ENCODE data around the gene PPP1R9B.
A peak's percentile ranks its signal among the peaks of the same experiment; 100 is the strongest.

Gene PPP1R9B

GRCh38 chr17:50141745-50142110 lies 8.7 kb downstream of the PPP1R9B start:
- no peak for DNase-seq (ENCODE audit: low read depth in 2 of 2)

- no peak for DNase-seq (ENCODE audit: low read depth in 2 of 2)
These were observed 9.3 kb downstream of the PPP1R9B start for GRCh38 chr17:50141026-50141744.

GRCh38 chr17:50139950-50140885 lies 10.3 kb downstream of the PPP1R9B start:
- DNase-seq (ENCODE audit: low read depth in 2 of 2), result peak; percentile 57 to 60

DNA sequence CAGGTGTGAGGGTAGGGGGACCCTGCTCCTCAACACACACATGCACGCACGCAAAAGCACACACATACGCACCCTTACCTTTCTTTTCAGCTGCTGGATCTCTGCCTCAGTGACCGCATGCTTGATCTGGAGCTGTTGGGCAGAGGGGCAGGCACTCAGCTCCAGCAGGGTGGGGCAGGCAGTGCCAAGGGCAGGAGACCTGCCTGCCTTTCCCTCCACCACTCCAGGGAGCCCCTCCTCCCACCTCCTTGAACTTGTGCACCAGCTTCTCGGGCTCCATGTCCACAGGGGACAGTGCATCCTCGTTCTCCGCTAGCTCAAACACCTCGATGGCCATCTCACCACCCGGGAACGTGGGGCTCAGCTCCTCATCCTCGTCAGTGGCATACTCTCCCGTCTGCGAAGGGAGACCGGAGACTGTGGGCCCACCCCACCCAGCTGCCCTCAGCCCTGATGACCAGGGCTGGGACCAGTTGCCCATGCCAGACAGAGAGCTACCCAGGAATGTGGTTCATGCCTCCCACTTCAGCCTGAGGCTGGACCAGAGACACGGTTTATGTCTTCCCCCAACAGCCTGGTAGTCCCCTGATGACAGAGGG lies 11.2 kb downstream of the PPP1R9B start:
- DNase-seq (ENCODE audit: low read depth in 2 of 2), result no peak

DNA sequence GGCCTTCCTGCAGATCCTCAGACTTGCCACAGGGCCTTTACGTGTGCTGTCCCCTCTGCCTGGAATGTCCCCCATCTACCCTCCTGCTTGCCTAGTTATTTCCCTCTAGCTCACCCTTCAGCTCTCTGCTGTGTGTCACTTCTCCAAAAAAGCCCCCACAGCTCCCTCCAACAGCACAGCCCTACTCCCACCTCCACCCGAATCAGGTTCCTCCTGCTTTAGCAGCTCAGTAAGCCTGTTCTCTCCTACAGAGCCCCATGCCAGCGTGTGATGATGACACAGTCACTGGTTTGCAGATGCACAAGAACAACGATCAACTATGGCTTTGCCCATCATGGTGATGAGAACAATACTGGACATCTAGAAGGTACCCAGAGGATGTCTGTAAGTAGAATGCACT lies 13.4 kb downstream of the PPP1R9B start:
- DNase-seq (ENCODE audit: low read depth in 2 of 2), result no peak

GRCh38 chr17:50136096-50136687 lies 14.3 kb downstream of the PPP1R9B start:
- DNase-seq (ENCODE audit: low read depth in 2 of 2), result no peak

DNA sequence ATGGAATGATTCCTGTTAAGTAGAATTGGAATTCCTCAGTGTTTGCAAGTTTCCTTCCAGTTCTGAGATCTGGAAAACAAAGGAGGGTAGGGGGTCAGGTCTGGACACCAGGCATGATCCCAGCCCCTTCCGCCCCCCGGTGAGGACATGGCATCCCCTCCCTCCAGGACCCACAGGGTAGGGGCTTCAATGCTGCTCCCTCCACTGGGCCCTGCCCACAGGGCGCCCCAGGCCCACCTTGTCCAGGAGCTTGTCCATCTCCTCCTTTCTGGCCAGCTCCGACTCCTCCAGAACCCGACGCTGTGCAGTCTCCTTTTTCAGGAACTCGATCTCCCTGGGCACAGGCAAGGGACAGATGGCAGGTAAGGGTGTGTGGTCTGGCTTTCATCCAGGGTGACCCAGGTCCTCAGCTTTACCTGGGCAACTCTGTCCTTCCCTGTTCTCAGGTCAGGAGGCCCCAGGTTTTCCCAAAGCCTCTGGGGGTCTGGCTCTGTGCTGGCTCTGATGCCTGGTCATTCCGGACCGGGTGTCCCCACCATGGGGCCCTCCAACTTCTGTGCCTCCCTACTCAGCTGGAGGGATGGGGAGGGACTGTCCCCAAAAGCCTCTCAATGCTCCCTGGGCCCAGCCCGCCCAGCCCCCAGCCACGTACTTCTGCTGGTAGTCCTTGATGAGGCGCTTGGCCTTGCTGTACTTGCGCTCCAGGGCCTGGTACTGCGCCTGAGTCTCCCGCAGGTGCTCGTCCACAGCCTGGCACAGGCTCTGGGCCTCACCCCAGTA lies 15.0 kb downstream of the PPP1R9B start:
- no peak for DNase-seq (ENCODE audit: low read depth in 2 of 2)

GRCh38 chr17:50134206-50135110 lies 16.0 kb downstream of the PPP1R9B start:
- DNase-seq (ENCODE audit: low read depth in 2 of 2), result no peak

GRCh38 chr17:50133769-50134099 lies 16.7 kb downstream of the PPP1R9B start:
- no peak for DNase-seq (ENCODE audit: low read depth in 2 of 2)

DNA sequence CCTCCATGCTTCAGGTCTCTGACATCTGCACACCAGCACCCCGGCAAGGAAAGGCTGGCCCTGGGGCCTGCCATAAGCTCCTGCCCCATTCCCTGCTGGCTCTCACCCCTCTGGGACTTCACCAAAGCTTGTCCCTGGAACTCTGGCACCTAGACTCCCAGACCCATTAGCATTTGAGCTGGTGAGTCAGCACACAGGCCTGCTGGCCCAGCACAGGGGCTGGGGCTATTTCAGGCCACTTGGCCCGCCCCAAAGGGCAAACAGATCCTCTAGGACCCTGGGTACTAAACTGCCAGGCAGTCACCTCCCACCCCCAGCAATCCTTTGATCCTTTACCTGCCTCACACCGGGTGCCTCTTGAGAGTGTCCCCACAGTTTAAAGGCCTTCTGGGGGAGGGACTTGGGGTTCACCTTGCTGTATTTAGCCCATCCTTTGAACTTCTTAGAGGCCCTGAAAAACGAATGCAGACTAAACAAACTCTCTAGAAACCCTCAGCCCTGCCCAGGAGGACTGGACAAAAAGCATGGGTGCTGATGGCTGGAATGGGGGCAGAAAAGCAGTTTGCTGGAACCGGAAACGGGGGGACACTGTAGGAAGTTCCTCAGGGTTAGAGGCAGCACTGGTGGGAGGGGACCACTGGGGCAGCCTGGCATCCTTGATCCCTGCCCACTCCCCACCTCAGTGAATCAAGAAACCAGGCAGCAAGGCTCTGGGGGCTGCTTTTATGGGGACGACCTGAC lies 17.3 kb downstream of the PPP1R9B start:
- DNase-seq (ENCODE audit: low read depth in 2 of 2), result no peak

- DNase-seq (ENCODE audit: low read depth in 2 of 2), result no peak
These were observed 18.2 kb downstream of the PPP1R9B start for GRCh38 chr17:50132104-50132794.

- DNase-seq (ENCODE audit: low read depth in 2 of 2), result no peak
These were observed 19.7 kb downstream of the PPP1R9B start for GRCh38 chr17:50130559-50131305.

GRCh38 chr17:50129728-50130558 lies 20.5 kb downstream of the PPP1R9B start, which contains the start of gene SAMD14:
SAMD14 (minus strand) TSS chr17:50130160; CDS start chr17:50124959, 5,201 bp downstream.
- no peak for DNase-seq (ENCODE audit: low read depth in 2 of 2)

- no peak for DNase-seq (ENCODE audit: low read depth in 2 of 2)
These were observed 21.1 kb downstream of the PPP1R9B start for GRCh38 chr17:50129353-50129727.

GRCh38 chr17:50128441-50129352 lies 21.8 kb downstream of the PPP1R9B start:
- no peak for DNase-seq (ENCODE audit: low read depth in 2 of 2)

DNA sequence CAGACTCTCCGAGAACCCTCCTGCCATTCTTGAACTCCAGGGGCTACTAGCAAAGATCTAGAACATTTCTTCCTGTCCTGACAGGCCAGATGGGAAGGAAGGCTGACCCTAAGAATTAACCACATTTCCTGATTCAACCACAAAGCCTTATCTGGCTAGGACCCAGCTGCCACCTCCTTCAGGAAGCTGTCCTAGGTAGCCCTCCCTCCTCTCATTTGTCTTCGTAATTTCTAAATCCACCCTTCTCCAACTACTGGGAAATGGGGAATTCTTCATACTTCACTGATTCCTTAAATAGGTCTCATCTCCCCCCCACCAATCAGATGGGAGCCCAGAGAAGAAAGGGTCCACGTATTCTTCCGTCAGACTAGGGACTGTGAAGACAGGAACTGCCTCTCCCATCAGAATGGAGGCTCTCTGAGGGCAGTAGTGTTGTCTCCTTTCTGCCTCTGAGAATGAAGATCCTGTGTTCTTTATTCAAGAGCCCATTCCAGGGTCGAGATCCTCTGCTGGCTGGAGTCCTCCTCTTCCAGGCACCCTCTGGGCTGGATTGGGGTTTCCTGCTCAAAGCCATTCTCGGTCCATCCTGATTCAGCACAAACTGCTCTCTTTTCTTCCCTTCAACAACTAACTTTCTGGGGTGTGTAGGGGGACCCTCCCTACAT lies 22.6 kb downstream of the PPP1R9B start:
- DNase-seq (ENCODE audit: low read depth in 2 of 2), result no peak

Data from stimulated activated CD8-positive, alpha-beta memory T cell treated with anti-CD3 and anti-CD28 coated beads, Interleukin-15, amount 100 ng/mL, for 4 hours (primary cell).